Measurements from ENCODE around the gene MYOG.

The MYOG gene

GRCh38 chr1:203049576-203050180, 36.1 kb downstream of the MYOG start:
- H3K4me2 ChIP-seq (ENCODE audit: insufficient read depth, low read length) = no peak overlapping the region
- no peak overlapping the region for H2AFZ ChIP-seq (ENCODE audit: low read depth, low read length)

GRCh38 chr1:203049077-203049476, 36.7 kb downstream of the MYOG start:
- H3K4me2 ChIP-seq (ENCODE audit: insufficient read depth, low read length) = no peak overlapping the region
- no peaks in the 10 kb centered on the region for H3K36me3 ChIP-seq (ENCODE audit: insufficient read depth, low read length)
- TF ChIP-seq EZH2 (IDR thresholded peaks at IDR 0.05; ENCODE audit: borderline replicate concordance, low read depth, low read length, severe bottlenecking) (no peak), CTCF (IDR thresholded peaks at IDR 0.05; ENCODE audit: borderline replicate concordance, extremely low read depth, low read length, poor library complexity, severe bottlenecking) (no peak)
- H4K20me1 ChIP-seq (ENCODE audit: insufficient read depth, low read length) = peaks cover 3% of the 10 kb centered on the region; the same call in 1 of the 2 replicates
- no peak overlapping the region for H3K9ac ChIP-seq (ENCODE audit: low read depth, low read length)
- H3K4me3 ChIP-seq (ENCODE audit: low read depth in 1 of 2, low read length in 2 of 2) = no peak overlapping the region
- ATAC-seq (ENCODE audit: insufficient read depth, low read depth) (no peak), DNase-seq (no peak)
- H3K9me3 ChIP-seq (ENCODE audit: insufficient read depth, low read length, severe bottlenecking) = no peaks in the 10 kb centered on the region
- no peak overlapping the region for H3K27ac ChIP-seq (ENCODE audit: low read length)
- no peaks in the 10 kb centered on the region; the same call in 1 of the 2 replicates for H3K4me1 ChIP-seq (ENCODE audit: insufficient read depth, low read length)
- no peak overlapping the region for H2AFZ ChIP-seq (ENCODE audit: low read depth, low read length)
- H3K27me3 ChIP-seq (ENCODE audit: insufficient read depth, low read length, poor library complexity) = peaks cover 60% of the 10 kb centered on the region
- no peaks in the 10 kb centered on the region for H3K79me2 ChIP-seq (ENCODE audit: insufficient read depth, low read length)

More at GRCh38 chr1:203049576-203050180, 36.1 kb downstream of the MYOG start:
- H3K27me3 ChIP-seq (ENCODE audit: insufficient read depth, low read length, poor library complexity) = peaks cover 64% of the 10 kb centered on the region
- ATAC-seq (ENCODE audit: insufficient read depth, low read depth) (no peak), DNase-seq (no peak)
- no peaks in the 10 kb centered on the region for H3K9me3 ChIP-seq (ENCODE audit: insufficient read depth, low read length, severe bottlenecking)
- no peak for TF ChIP-seq CTCF (IDR thresholded peaks at IDR 0.05; ENCODE audit: borderline replicate concordance, extremely low read depth, low read length, poor library complexity, severe bottlenecking)
- TF ChIP-seq EZH2 (IDR thresholded peaks at IDR 0.05; ENCODE audit: borderline replicate concordance, low read depth, low read length, severe bottlenecking) = no peak
- H3K36me3 ChIP-seq (ENCODE audit: insufficient read depth, low read length) = no peaks in the 10 kb centered on the region
- H4K20me1 ChIP-seq (ENCODE audit: insufficient read depth, low read length) = peaks cover 3% of the 10 kb centered on the region; the same call in 1 of the 2 replicates
- H3K9ac ChIP-seq (ENCODE audit: low read depth, low read length) = no peak overlapping the region
- no peak overlapping the region for H3K27ac ChIP-seq (ENCODE audit: low read length)
- no peaks in the 10 kb centered on the region for H3K79me2 ChIP-seq (ENCODE audit: insufficient read depth, low read length)
- H3K4me1 ChIP-seq (ENCODE audit: insufficient read depth, low read length) = no peaks in the 10 kb centered on the region; the same call in 1 of the 2 replicates
- no peak overlapping the region for H3K4me3 ChIP-seq (ENCODE audit: low read depth in 1 of 2, low read length in 2 of 2)

- Histone ChIP-seq H3K27ac (ENCODE audit: low read length) (no peak overlapping the region), H3K9ac (ENCODE audit: low read depth, low read length) (no peak overlapping the region), H3K36me3 (ENCODE audit: insufficient read depth, low read length) (no peaks in the 10 kb centered on the region), H3K9me3 (ENCODE audit: insufficient read depth, low read length, severe bottlenecking) (no peaks in the 10 kb centered on the region), H3K4me1 (ENCODE audit: insufficient read depth, low read length) (no peaks in the 10 kb centered on the region; the same call in 1 of the 2 replicates), H3K79me2 (ENCODE audit: insufficient read depth, low read length) (no peaks in the 10 kb centered on the region), H3K27me3 (ENCODE audit: insufficient read depth, low read length, poor library complexity) (peaks cover 55% of the 10 kb centered on the region), H3K4me3 (ENCODE audit: low read depth in 1 of 2, low read length in 2 of 2) (no peak overlapping the region), H4K20me1 (ENCODE audit: insufficient read depth, low read length) (peaks cover 3% of the 10 kb centered on the region; the same call in 1 of the 2 replicates), H3K4me2 (ENCODE audit: insufficient read depth, low read length) (no peak overlapping the region), H2AFZ (ENCODE audit: low read depth, low read length) (no peak overlapping the region)
- ATAC-seq (ENCODE audit: insufficient read depth, low read depth) (no peak), DNase-seq (no peak)
- no peak for TF ChIP-seq CTCF (IDR thresholded peaks at IDR 0.05; ENCODE audit: borderline replicate concordance, extremely low read depth, low read length, poor library complexity, severe bottlenecking)
- TF ChIP-seq EZH2 (IDR thresholded peaks at IDR 0.05; ENCODE audit: borderline replicate concordance, low read depth, low read length, severe bottlenecking) = no peak
Measured at GRCh38 chr1:203048555-203049051, 37.2 kb downstream of the MYOG start.

Data from DND-41 (cell line).